Activated T-helper 17 cell treated with anti-CD3 and anti-CD28 coated beads, Interleukin-2, amount 50 U/mL, for 72 hours (primary cell): ENCODE measurements around the gene ATP2B2. TPM values are rescaled to one million over a fixed set of nuclear protein-coding genes. Genes with fewer than 3 reads are reported as not detected.

Experiments
- ATAC-seq: fragments of 150-1000 bp; cut with Tn5 transposase; replicated peaks from 2 replicates; pipeline ENCODE4 v1.10.0; 2021; ENCODE audit warnings: mild to moderate bottlenecking, moderate library complexity
- H3K27ac Mint-ChIP-seq: one replicate; pipeline ENCODE4 v1.8.0; 2022; ENCODE audit warnings: mixed read lengths
- H3K27me3 Mint-ChIP-seq: one replicate; pipeline ENCODE4 v1.8.0; 2022; ENCODE audit warnings: mixed read lengths
- H3K36me3 Mint-ChIP-seq: one replicate; pipeline ENCODE4 v1.8.0; 2022; ENCODE audit warnings: low read depth, mild to moderate bottlenecking, mixed read lengths
- H3K4me1 Mint-ChIP-seq: one replicate; pipeline ENCODE4 v1.8.0; 2022; ENCODE audit warnings: mixed read lengths
- H3K4me3 Mint-ChIP-seq: one replicate; pipeline ENCODE4 v1.8.0; 2022; ENCODE audit warnings: mild to moderate bottlenecking, mixed read lengths
- H3K9me3 Mint-ChIP-seq: one replicate; pipeline ENCODE4 v1.8.0; 2022; ENCODE audit warnings: mixed read lengths
- total RNA-seq, 2 donors: library from RNA; stranded (reverse); gene quantifications; one replicate each; pipeline ENCODE4 v1.2.3, GENCODE V29; 2022

Gene ATP2B2
- total RNA-seq, 2 donors from 2014 or later, result not detected

GRCh38 chr3:10455545-10455914 is 49.9 kb downstream of the ATP2B2 start:
- H3K27me3 Mint-ChIP-seq, result peaks cover 39% of the 10 kb centered on the region
- no peaks in the 10 kb centered on the region for H3K36me3 Mint-ChIP-seq
- H3K4me1 Mint-ChIP-seq, result no peaks in the 10 kb centered on the region
- ATAC-seq, result no peak
- H3K9me3 Mint-ChIP-seq, result no peaks in the 10 kb centered on the region
- H3K4me3 Mint-ChIP-seq, result no peak overlapping the region
- no peak overlapping the region for H3K27ac Mint-ChIP-seq

GRCh38 chr3:10454907-10455544 is 50.4 kb downstream of the ATP2B2 start:
- Mint-ChIP-seq H3K4me3 (no peak overlapping the region), H3K4me1 (no peaks in the 10 kb centered on the region), H3K27me3 (peaks cover 43% of the 10 kb centered on the region), H3K9me3 (no peaks in the 10 kb centered on the region), H3K27ac (no peak overlapping the region), H3K36me3 (no peaks in the 10 kb centered on the region)
- no peak for ATAC-seq

GRCh38 chr3:10453431-10454163 is 51.8 kb downstream of the ATP2B2 start:
- no peaks in the 10 kb centered on the region for H3K4me1 Mint-ChIP-seq
- H3K4me3 Mint-ChIP-seq, result no peak overlapping the region
- no peak for ATAC-seq
- H3K27ac Mint-ChIP-seq, result no peak overlapping the region
- no peaks in the 10 kb centered on the region for H3K9me3 Mint-ChIP-seq
- no peaks in the 10 kb centered on the region for H3K36me3 Mint-ChIP-seq
- peaks cover 46% of the 10 kb centered on the region for H3K27me3 Mint-ChIP-seq

- Mint-ChIP-seq H3K27ac (no peak overlapping the region), H3K36me3 (no peaks in the 10 kb centered on the region), H3K4me1 (no peaks in the 10 kb centered on the region), H3K27me3 (peaks cover 39% of the 10 kb centered on the region), H3K4me3 (no peak overlapping the region), H3K9me3 (no peaks in the 10 kb centered on the region)
- ATAC-seq, result no peak
Observed at GRCh38 chr3:10450494-10451440, 54.6 kb downstream of the ATP2B2 start.

- Mint-ChIP-seq H3K27ac (no peak overlapping the region), H3K4me3 (no peak overlapping the region), H3K36me3 (no peaks in the 10 kb centered on the region), H3K27me3 (peaks cover 43% of the 10 kb centered on the region), H3K4me1 (peaks cover 2% of the 10 kb centered on the region), H3K9me3 (no peaks in the 10 kb centered on the region)
- ATAC-seq, result no peak
Observed at GRCh38 chr3:10449436-10449835, 56.0 kb downstream of the ATP2B2 start.

- no peaks in the 10 kb centered on the region for H3K36me3 Mint-ChIP-seq
- H3K4me3 Mint-ChIP-seq, result no peak overlapping the region
- H3K27ac Mint-ChIP-seq, result no peak overlapping the region
- ATAC-seq, result no peak
- H3K9me3 Mint-ChIP-seq, result no peaks in the 10 kb centered on the region
- H3K27me3 Mint-ChIP-seq, result peaks cover 40% of the 10 kb centered on the region
- peaks cover 4% of the 10 kb centered on the region for H3K4me1 Mint-ChIP-seq
Observed at GRCh38 chr3:10448544-10448943, 56.8 kb downstream of the ATP2B2 start.

- peaks cover 40% of the 10 kb centered on the region for H3K27me3 Mint-ChIP-seq
- ATAC-seq, result no peak
- H3K27ac Mint-ChIP-seq, result no peak overlapping the region
- peaks cover 4% of the 10 kb centered on the region for H3K4me1 Mint-ChIP-seq
- no peaks in the 10 kb centered on the region for H3K9me3 Mint-ChIP-seq
- H3K36me3 Mint-ChIP-seq, result no peaks in the 10 kb centered on the region
- no peak overlapping the region for H3K4me3 Mint-ChIP-seq
Observed at GRCh38 chr3:10447527-10448260, 57.7 kb downstream of the ATP2B2 start.

GRCh38 chr3:10447110-10447509 is 58.3 kb downstream of the ATP2B2 start:
- no peaks in the 10 kb centered on the region for H3K9me3 Mint-ChIP-seq
- peaks cover 4% of the 10 kb centered on the region for H3K4me1 Mint-ChIP-seq
- H3K36me3 Mint-ChIP-seq, result no peaks in the 10 kb centered on the region
- peaks cover 35% of the 10 kb centered on the region for H3K27me3 Mint-ChIP-seq
- ATAC-seq, result no peak
- no peak overlapping the region for H3K4me3 Mint-ChIP-seq
- H3K27ac Mint-ChIP-seq, result no peak overlapping the region

GRCh38 chr3:10445561-10446175 is 59.7 kb downstream of the ATP2B2 start:
- ATAC-seq, result no peak
- Mint-ChIP-seq H3K4me1 (peaks cover 4% of the 10 kb centered on the region), H3K4me3 (no peak overlapping the region), H3K27ac (no peak overlapping the region), H3K9me3 (no peaks in the 10 kb centered on the region), H3K27me3 (peaks cover 24% of the 10 kb centered on the region), H3K36me3 (no peaks in the 10 kb centered on the region)

- ATAC-seq, result no peak
- no peak overlapping the region for H3K27ac Mint-ChIP-seq
Observed at GRCh38 chr3:10444511-10444910, 60.9 kb downstream of the ATP2B2 start.

GRCh38 chr3:10444110-10444429 is 61.3 kb downstream of the ATP2B2 start:
- Mint-ChIP-seq H3K27me3 (peaks cover 17% of the 10 kb centered on the region), H3K4me3 (no peak overlapping the region), H3K27ac (no peak overlapping the region), H3K4me1 (peaks cover 4% of the 10 kb centered on the region), H3K36me3 (no peaks in the 10 kb centered on the region), H3K9me3 (no peaks in the 10 kb centered on the region)
- ATAC-seq, result no peak

More at GRCh38 chr3:10444511-10444910, 60.9 kb downstream of the ATP2B2 start:
- Mint-ChIP-seq H3K27me3 (peaks cover 17% of the 10 kb centered on the region), H3K9me3 (no peaks in the 10 kb centered on the region), H3K4me1 (peaks cover 4% of the 10 kb centered on the region), H3K4me3 (no peak overlapping the region), H3K36me3 (no peaks in the 10 kb centered on the region)

- Mint-ChIP-seq H3K27ac (no peak overlapping the region), H3K36me3 (no peaks in the 10 kb centered on the region), H3K4me1 (peaks cover 4% of the 10 kb centered on the region), H3K27me3 (peaks cover 17% of the 10 kb centered on the region), H3K4me3 (no peak overlapping the region), H3K9me3 (no peaks in the 10 kb centered on the region)
- no peak for ATAC-seq
Observed at GRCh38 chr3:10443272-10444109, 61.9 kb downstream of the ATP2B2 start.

GRCh38 chr3:10442151-10442795 is 63.1 kb downstream of the ATP2B2 start:
- no peak overlapping the region for H3K27ac Mint-ChIP-seq
- no peak for ATAC-seq

More at GRCh38 chr3:10442151-10442795, 63.1 kb downstream of the ATP2B2 start:
- peaks cover 17% of the 10 kb centered on the region for H3K27me3 Mint-ChIP-seq
- no peaks in the 10 kb centered on the region for H3K9me3 Mint-ChIP-seq
- peaks cover 10% of the 10 kb centered on the region for H3K4me1 Mint-ChIP-seq
- H3K36me3 Mint-ChIP-seq, result no peaks in the 10 kb centered on the region
- no peak overlapping the region for H3K4me3 Mint-ChIP-seq
